Neural progenitor cell (in vitro differentiated cells): ENCODE results near the gene KRTAP19-1.

Experiments
- CTCF ChIP-seq: fragments of 200-600 bp; sonication (generic); IDR thresholded peaks from 2 replicates; pipeline ENCODE4 v1.5.1; 2017; ENCODE audit warnings: antibody characterized with exemption, mild to moderate bottlenecking
- EZH2phosphoT487 ChIP-seq: fragments of 200-600 bp; sonication (generic); IDR thresholded peaks from 2 replicates; pipeline ENCODE4 v1.6.1; 2017; ENCODE audit warnings: antibody characterized with exemption

GRCh38 chr21:30439975-30440374, 40.2 kb downstream of the KRTAP19-1 start, which contains the start of gene KRTAP15-1:
- TF ChIP-seq CTCF (no peak), EZH2phosphoT487 (no peak)
